LHCN-M2 (cell line): Measurements from ENCODE around the gene CYP4F22. TPM values are rescaled to one million over a fixed set of nuclear protein-coding genes. Genes with fewer than 3 reads are reported as not detected.
"Not testable (repeated sequence)": the region's sequence is repeated elsewhere in the genome, so short reads cannot be mapped to it uniquely, and the experiment has no call there.

Source experiments
- DNase-seq: peaks from one replicate; pipeline ENCODE4 v3.0.0-alpha.2; 2012; ENCODE audit warnings: low read depth
- total RNA-seq: library from RNA; depleted of rRNA; stranded (reverse); fragments of >200 nt; gene quantifications from 2 replicates; pipeline ENCODE4 v1.2.3, GENCODE V29; 2014

Gene CYP4F22
- total RNA-seq, 1 experiment from 2014 or later = not detected

DNA sequence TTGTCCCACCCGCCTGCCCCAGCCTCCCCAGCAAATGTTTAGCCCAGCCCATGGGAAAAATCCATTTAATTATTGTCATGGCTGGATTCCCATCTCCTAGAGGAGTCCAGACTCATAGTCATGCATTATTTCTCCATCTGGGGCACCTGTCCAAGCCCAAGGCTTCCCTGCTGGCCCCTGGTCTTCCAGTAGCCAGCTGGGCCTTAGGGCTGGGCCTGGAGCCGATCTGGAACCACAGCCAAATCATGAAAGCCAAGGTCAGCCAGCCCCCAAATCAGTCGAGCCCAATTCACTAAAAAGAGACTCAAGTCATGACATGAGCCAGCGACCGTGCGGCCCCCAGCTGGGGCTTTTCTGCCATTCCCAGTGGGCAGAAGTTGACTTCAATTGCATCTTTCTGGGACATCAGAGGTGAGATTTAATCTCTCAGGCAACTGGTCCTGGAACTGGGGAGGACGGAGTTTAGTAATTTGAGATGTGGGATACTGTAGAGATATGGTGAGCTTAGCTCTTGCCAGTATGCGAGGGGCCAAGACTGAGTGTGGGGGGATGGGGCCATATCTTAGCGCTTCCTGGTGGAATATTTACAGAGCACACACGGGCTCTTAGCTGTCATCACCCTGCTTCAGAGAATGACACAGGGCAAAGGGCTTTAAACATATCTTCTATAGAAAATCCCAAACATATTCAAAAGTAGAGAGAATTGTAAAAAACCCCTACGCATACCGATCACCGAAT lies 19.7 kb upstream of the CYP4F22 start:
- DNase-seq = no peak

- peak; percentile 5 for DNase-seq
These were observed 13.2 kb upstream of the CYP4F22 start for GRCh38 chr19:15495151-15495550.

GRCh38 chr19:15498156-15498858 lies 10.0 kb upstream of the CYP4F22 start:
- no peak for DNase-seq

DNA sequence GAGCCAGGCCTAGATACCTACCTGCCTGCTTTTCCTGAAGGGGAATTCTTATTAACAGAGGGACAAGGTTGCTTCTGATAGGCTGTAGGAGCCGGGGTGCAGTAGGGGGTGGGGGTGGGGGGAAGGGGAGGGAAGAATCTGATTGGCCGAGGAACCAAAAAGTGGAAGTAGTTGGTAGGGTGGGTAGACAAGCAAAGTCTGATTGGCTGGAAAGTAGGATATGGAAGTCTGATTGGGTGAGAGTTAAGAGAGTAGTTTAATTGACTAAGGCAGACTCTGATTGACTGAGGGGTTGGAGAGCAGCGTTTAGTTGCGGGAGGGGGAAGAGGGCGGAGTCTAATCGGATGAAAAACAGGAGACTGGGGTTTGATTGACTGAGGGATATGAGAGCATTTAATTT lies 9.4 kb upstream of the CYP4F22 start:
- DNase-seq = no peak

- DNase-seq = no peak
These were observed 6.7 kb upstream of the CYP4F22 start for GRCh38 chr19:15501596-15501995.

DNA sequence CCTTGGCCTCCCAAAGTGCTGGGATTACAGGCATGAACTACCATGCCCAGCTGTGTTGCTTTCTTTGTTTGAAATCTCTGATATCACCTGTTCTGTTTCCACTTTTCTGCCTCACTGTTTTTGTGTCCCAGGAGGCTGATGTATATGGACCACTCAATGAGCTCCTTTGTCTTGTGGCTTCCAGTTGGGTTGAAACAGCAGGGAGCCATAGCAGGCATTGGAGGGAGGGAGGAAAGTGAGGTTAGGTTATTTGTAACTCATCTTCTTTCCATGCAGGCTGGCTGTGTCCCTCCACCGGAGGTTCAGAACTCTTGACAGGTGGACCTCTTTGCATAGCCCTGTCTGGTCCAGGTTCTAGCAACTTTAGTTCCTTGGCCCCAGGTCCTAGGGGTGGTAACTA lies 6.1 kb upstream of the CYP4F22 start:
- DNase-seq = no peak

DNA sequence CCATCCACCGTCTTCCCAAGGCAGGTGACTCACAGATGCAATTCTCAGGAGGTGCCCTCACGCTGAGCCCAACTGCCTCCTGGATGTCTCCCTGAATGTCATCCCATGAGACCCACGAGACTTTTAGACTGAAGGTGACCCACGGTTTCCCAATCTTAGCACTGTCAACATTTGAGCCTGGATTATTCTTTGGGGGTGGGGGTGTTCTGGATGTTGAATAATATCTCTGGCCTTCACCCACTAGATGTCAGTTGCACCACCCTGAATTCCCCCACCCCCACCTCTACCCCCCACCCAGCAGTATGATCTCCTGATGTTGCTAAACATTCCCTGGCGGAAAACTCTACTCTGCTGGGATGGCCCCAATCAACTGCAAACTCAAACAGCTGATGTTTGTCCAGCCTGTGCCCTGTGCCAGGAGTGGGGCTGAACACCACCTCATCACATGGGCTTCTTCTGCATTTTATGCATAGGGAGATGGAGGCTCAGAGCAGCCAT lies 2.2 kb upstream of the CYP4F22 start:
- DNase-seq = no peak

- DNase-seq = no peak
These were observed 974 bp upstream of the CYP4F22 start for GRCh38 chr19:15507068-15508034.

GRCh38 chr19:15511671-15512424 lies 3.5 kb downstream of the CYP4F22 start:
- DNase-seq = no peak

- DNase-seq = not testable (repeated sequence)
These were observed 6.9 kb downstream of the CYP4F22 start for GRCh38 chr19:15515227-15515625.

DNA sequence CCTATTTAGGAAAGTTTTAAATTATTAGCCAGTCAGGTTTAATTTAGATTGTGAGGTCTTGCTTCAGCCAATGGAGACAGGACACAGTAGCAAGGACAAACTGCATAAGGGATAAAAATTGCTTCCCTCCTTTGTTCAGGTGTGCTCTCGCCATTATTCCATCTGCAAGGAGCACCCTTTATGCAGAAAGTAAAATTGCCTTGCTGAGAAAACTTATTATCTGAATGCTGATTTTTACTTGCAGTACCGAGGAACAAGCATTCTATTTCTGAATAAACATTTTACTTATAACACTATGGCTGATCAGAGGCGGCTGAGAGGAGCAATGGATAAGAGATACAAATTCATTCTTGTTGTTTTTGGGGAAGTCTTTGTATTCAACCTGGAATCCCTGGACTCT lies 8.0 kb downstream of the CYP4F22 start:
- no peak for DNase-seq

- no peak for DNase-seq
These were observed 9.5 kb downstream of the CYP4F22 start for GRCh38 chr19:15517778-15518177.

GRCh38 chr19:15519433-15519976 lies 11.2 kb downstream of the CYP4F22 start:
- DNase-seq = no peak

DNA sequence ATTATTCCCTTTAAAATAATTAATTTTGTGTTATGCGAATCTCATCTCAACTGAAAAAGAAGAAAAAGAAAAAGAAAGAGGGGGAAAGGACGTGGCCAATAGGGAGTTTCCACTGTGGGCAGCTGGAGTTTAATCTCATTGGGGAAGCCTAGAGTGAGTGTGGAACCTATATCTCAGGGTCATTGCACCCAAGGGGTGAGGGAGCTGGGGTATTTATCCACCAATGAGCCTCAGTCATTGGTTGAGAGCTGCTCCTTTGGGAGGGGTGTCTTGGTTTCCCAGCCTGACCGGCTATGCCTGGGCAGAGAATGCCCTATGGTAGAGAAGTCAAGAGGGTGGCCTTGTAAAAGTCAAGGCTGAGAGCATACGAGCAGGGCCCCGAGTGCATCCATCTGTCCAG lies 16.5 kb downstream of the CYP4F22 start:
- DNase-seq = no peak

GRCh38 chr19:15525291-15525690 lies 17.0 kb downstream of the CYP4F22 start:
- no peak for DNase-seq

GRCh38 chr19:15526408-15526807 lies 18.1 kb downstream of the CYP4F22 start:
- no peak for DNase-seq

- no peak for DNase-seq
These were observed 19.4 kb downstream of the CYP4F22 start for GRCh38 chr19:15527705-15528104.

DNA sequence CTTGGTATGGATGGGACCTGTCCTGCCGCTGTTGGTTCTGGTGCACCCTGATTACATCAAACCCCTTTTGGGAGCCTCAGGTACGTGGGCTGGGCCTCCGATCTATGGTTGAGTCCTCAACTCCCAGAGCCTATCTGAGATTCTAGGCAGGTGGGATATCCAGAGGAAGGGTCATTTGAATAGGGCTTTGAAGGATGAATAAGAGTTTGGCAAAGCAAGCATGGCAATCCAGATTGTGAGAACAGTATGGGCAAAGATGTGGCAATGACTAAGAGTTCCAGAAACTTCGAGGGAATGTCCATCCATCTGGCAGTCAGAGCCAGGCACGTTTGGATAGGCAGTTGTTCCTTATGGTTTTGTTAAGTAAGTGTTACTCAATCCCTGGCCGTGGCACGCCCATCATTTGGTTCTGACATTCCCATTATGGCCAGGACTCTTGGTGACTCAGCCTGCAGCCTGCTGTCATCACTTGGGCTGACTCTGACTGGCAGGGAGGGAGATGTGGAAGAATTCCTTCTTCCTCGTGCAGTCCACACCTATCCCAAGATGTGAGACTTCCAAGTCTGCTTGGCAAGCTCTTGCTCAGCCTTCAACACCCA lies 21.5 kb downstream of the CYP4F22 start:
- peak; percentile 45 for DNase-seq

- DNase-seq = peak; percentile 6
These were observed 24.6 kb downstream of the CYP4F22 start for GRCh38 chr19:15532779-15533521.

DNA sequence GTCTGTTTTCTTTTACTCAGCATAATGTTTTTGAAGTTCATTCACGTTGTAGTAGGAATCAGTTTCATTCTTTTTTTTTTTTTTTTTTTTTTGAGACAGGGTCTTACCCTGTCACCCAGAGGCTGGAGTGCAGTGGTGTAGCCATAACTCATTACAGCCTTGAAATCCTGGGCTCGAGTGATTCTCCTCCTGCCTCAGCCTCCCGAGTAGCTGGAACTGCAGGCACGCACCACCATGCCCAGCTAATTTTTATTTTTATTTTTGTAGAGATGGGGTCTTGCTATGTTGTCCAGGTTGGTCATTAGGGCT lies 25.2 kb downstream of the CYP4F22 start:
- DNase-seq = not testable (repeated sequence)
